Kidney epithelial cell (primary cell): ENCODE data around the gene RGS12. TPM values are rescaled to one million over a fixed set of nuclear protein-coding genes. Genes with fewer than 3 reads are reported as not detected.

Source experiments
- DNase-seq: peaks from one replicate; pipeline ENCODE4 v3.0.0-alpha.2; 2010; ENCODE audit warnings: low read depth
- H3K27me3 ChIP-seq: 2 replicates; pipeline ENCODE4 v1.6.0; 2011; ENCODE audit warnings: low read length; ENCODE audit not compliant: control insufficient read depth, insufficient read depth
- H3K36me3 ChIP-seq: 2 replicates; pipeline ENCODE4 v1.5.1; 2011; ENCODE audit warnings: low read length; ENCODE audit not compliant: control insufficient read depth, insufficient read depth
- H3K4me3 ChIP-seq: 2 replicates; pipeline ENCODE4 v1.5.1; 2011; ENCODE audit warnings: low read depth, mild to moderate bottlenecking, control low read depth, low read length
- total RNA-seq: library from RNA; depleted of rRNA; stranded (reverse); fragments of >200 nt; gene quantifications from 2 replicates; pipeline ENCODE4 v1.2.3, GENCODE V29; 2015
- TF ChIP-seq, protein P1 (sequence below): IDR thresholded peaks from 2 replicates; pipeline ENCODE4 v1.5.1; 2011; ENCODE audit warnings: mild to moderate bottlenecking, moderate library complexity, low read length, control low read depth, inconsistent platforms; ENCODE audit not compliant: insufficient read depth, poor library complexity, severe bottlenecking

The RGS12 gene
- total RNA-seq, 1 donor from 2014 or later = 28.7 TPM

- no peak overlapping the region for H3K4me3 ChIP-seq
- H3K36me3 ChIP-seq = no peaks in the 10 kb centered on the region
- TF ChIP-seq, protein P1, sequence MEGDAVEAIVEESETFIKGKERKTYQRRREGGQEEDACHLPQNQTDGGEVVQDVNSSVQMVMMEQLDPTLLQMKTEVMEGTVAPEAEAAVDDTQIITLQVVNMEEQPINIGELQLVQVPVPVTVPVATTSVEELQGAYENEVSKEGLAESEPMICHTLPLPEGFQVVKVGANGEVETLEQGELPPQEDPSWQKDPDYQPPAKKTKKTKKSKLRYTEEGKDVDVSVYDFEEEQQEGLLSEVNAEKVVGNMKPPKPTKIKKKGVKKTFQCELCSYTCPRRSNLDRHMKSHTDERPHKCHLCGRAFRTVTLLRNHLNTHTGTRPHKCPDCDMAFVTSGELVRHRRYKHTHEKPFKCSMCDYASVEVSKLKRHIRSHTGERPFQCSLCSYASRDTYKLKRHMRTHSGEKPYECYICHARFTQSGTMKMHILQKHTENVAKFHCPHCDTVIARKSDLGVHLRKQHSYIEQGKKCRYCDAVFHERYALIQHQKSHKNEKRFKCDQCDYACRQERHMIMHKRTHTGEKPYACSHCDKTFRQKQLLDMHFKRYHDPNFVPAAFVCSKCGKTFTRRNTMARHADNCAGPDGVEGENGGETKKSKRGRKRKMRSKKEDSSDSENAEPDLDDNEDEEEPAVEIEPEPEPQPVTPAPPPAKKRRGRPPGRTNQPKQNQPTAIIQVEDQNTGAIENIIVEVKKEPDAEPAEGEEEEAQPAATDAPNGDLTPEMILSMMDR = no peak
- no peak for DNase-seq
- H3K27me3 ChIP-seq = no peaks in the 10 kb centered on the region
These were observed 1.8 kb downstream of the RGS12 start for GRCh38 chr4:3294401-3295241.

GRCh38 chr4:3295837-3296624, 3.2 kb downstream of the RGS12 start:
- TF ChIP-seq, protein P1 = no peak
- Histone ChIP-seq H3K27me3 (no peaks in the 10 kb centered on the region), H3K36me3 (no peaks in the 10 kb centered on the region), H3K4me3 (no peak overlapping the region)
- DNase-seq = no peak

DNA sequence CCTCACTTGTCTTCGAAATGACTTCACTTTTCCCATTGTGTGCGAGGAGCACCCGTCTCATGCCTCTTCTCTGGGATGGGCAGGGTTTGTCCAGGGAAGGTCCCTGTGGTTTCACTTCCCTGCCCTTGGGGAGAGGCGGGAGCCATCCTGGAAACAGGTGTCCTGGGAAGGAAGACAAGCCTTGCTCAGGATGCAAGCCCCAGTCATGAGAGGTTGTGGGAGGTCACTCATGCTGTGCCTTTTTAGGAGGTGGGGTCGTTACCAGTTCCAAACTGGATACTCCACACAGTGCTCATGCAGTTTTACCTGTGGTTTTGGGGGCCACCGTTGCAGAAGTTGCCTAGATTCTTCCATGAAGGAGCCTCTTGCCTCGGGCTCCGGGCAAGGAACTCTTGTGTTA, 3.8 kb downstream of the RGS12 start:
- no peak for DNase-seq
- TF ChIP-seq, protein P1 = no peak
- no peaks in the 10 kb centered on the region for H3K27me3 ChIP-seq
- H3K36me3 ChIP-seq = no peaks in the 10 kb centered on the region
- H3K4me3 ChIP-seq = no peak overlapping the region

DNA sequence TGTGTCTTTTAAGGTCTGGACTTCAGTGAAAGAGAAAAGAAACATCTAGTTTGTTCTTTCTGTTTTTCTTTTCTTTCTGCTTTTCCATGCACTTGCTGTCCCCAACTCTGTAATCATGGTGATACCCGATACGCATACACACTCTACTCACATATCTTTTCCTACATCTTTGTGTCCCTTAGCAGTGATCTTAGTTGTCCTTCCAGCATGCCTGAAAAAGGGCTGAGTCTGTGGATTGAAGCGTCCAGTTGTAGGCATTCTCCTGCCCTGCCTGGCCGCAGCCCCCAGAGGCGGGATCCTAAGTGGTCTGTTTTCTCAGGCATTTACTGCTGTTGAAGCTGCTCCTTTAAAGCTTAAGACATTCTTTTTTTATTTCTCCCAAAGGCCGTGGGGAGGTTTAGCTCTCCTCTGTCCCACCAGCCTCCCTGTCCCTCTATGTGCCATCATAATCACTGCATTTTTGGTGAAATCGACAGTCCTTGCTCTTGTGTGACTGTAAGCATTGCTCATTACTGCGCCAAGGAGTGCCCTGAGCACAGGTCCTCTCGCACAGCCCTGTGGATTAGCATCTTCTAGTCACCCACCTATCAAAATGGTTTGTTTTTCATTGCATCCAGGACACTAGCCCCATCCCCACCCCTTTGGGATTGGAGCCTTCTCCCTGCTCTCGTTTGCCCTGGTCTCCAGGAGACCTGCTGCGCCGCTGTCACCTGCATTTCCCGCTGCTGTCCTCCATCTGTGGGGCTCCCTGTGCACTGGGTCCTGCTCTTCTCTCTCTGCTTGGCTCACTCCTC, 4.4 kb downstream of the RGS12 start:
- TF ChIP-seq, protein P1 = no peak
- no peak for DNase-seq
- Histone ChIP-seq H3K36me3 (no peaks in the 10 kb centered on the region), H3K4me3 (no peak overlapping the region), H3K27me3 (no peaks in the 10 kb centered on the region)

GRCh38 chr4:3299122-3299975, 6.5 kb downstream of the RGS12 start:
- DNase-seq = no peak
- no peaks in the 10 kb centered on the region for H3K36me3 ChIP-seq
- no peaks in the 10 kb centered on the region for H3K27me3 ChIP-seq
- no peak overlapping the region for H3K4me3 ChIP-seq
- TF ChIP-seq, protein P1 = no peak
